HEK293 (cell line): ENCODE measurements around the gene TMEM63B.

Source experiments
- CTCF ChIA-PET: fragments of 350-600 bp; formaldehyde crosslinking; extraction: SDS; loops from one replicate; lab custom pipeline; 2021; ENCODE audit warnings: antibody characterized with exemption; lab: Yijun Ruan, JAX
- POLR2A ChIA-PET: fragments of 300-600 bp; formaldehyde crosslinking; extraction: SDS; loops from one replicate; lab custom pipeline; 2020; ENCODE audit warnings: antibody characterized with exemption, inconsistent platforms; lab: Yijun Ruan, JAX
- H3K27ac ChIP-seq: fragments of 200-500 bp; sonication (Bioruptor generic); 2 replicates; pipeline ENCODE4 v1.5.1; 2014; ENCODE audit warnings: low read depth, low read length, control low read depth, inconsistent platforms; ENCODE audit errors: extremely low read depth
- H3K36me3 ChIP-seq, 2 experiments: fragments of 200-500 bp in 1 of 2; sonication (Bioruptor generic) in 1 of 2; 1 replicate in 1 of 2; 2 replicates in 1 of 2; pipeline ENCODE4 v1.5.1; 2014 to 2017; ENCODE audit warnings: inconsistent platforms in 2 of 2, low read length in 2 of 2; ENCODE audit not compliant: control insufficient read depth in 2 of 2, insufficient read depth in 1 of 2
- H3K4me1 ChIP-seq: fragments of 200-500 bp; sonication (Bioruptor generic); 2 replicates; pipeline ENCODE4 v1.5.1; 2014; ENCODE audit warnings: mild to moderate bottlenecking, low read length, inconsistent platforms; ENCODE audit not compliant: control insufficient read depth, insufficient read depth
- H3K4me3 ChIP-seq: 2 replicates; pipeline ENCODE4 v1.5.1; 2011; ENCODE audit warnings: low read depth, mild to moderate bottlenecking, control low read depth, low read length, moderate library complexity
- H3K9me3 ChIP-seq: fragments of 200-500 bp; sonication (Bioruptor generic); 2 replicates; pipeline ENCODE4 v1.5.1; 2014; ENCODE audit warnings: low read depth, low read length, inconsistent platforms; ENCODE audit not compliant: control insufficient read depth, insufficient read depth
- CTCF ChIP-seq: fragments of 450-650 bp; formaldehyde crosslinking; IDR thresholded peaks from 2 replicates; pipeline ENCODE4 v1.5.1; 2016; ENCODE audit warnings: missing biosample characterization, missing genetic modification characterization
- GFI1B ChIP-seq: fragments of 450-650 bp; formaldehyde crosslinking; IDR thresholded peaks from 2 replicates; pipeline ENCODE4 v1.5.1; 2016; ENCODE audit warnings: missing biosample characterization, missing genetic modification characterization
- PATZ1 ChIP-seq: fragments of 450-650 bp; formaldehyde crosslinking; IDR thresholded peaks from 2 replicates; pipeline ENCODE4 v1.5.1; 2016; ENCODE audit warnings: missing biosample characterization, missing genetic modification characterization
- REPIN1 ChIP-seq: fragments of 450-650 bp; formaldehyde crosslinking; IDR thresholded peaks from 2 replicates; pipeline ENCODE4 v1.5.1; 2017; ENCODE audit warnings: missing biosample characterization, missing genetic modification characterization, low read depth
- SP3 ChIP-seq: fragments of 450-650 bp; formaldehyde crosslinking; IDR thresholded peaks from 2 replicates; pipeline ENCODE4 v1.5.1; 2016; ENCODE audit warnings: missing biosample characterization, missing genetic modification characterization
- ZBTB11 ChIP-seq: fragments of 450-650 bp; formaldehyde crosslinking; conservative IDR thresholded peaks from 2 replicates; pipeline ENCODE4 v1.5.1; 2016; ENCODE audit warnings: low read depth, missing biosample characterization, missing genetic modification characterization
- ZBTB17 ChIP-seq: fragments of 450-650 bp; formaldehyde crosslinking; IDR thresholded peaks from 2 replicates; pipeline ENCODE4 v1.5.1; 2016; ENCODE audit warnings: missing biosample characterization, missing genetic modification characterization
- ZNF146 ChIP-seq: fragments of 450-650 bp; formaldehyde crosslinking; IDR thresholded peaks from 2 replicates; pipeline ENCODE4 v1.5.1; 2016; ENCODE audit warnings: missing biosample characterization, missing genetic modification characterization
- ZNF175 ChIP-seq: fragments of 450-650 bp; formaldehyde crosslinking; IDR thresholded peaks from 2 replicates; pipeline ENCODE4 v1.5.1; 2016; ENCODE audit warnings: missing biosample characterization, missing genetic modification characterization
- ZNF274 ChIP-seq, 2 experiments: fragments of 200-500 bp in 1 of 2; fragments of 450-650 bp in 1 of 2; sonication (Bioruptor generic) in 1 of 2; formaldehyde crosslinking in 1 of 2; IDR thresholded peaks; 2 replicates each; pipeline versions ENCODE4 v1.5.1 to v1.6.1; 2014 to 2016; ENCODE audit warnings: borderline replicate concordance in 1 of 2, inconsistent platforms in 1 of 2, low read length in 1 of 2, missing biosample characterization in 1 of 2, missing genetic modification characterization in 1 of 2
- ZNF37A ChIP-seq: fragments of 450-650 bp; IDR thresholded peaks from 2 replicates; pipeline ENCODE4 v1.5.1; 2018; ENCODE audit warnings: missing biosample characterization, missing genetic modification characterization
- ZNF394 ChIP-seq: fragments of 450-650 bp; formaldehyde crosslinking; IDR thresholded peaks from 2 replicates; pipeline ENCODE4 v1.5.1; 2016; ENCODE audit warnings: missing biosample characterization, missing genetic modification characterization, mild to moderate bottlenecking, moderate library complexity, borderline replicate concordance
- ZNF426 ChIP-seq: fragments of 450-650 bp; formaldehyde crosslinking; IDR thresholded peaks from 2 replicates; pipeline ENCODE4 v1.5.1; 2017; ENCODE audit warnings: missing biosample characterization, missing genetic modification characterization, mild to moderate bottlenecking, inconsistent platforms, moderate library complexity
- ZNF530 ChIP-seq: fragments of 450-650 bp; formaldehyde crosslinking; IDR thresholded peaks from 2 replicates; pipeline ENCODE4 v1.5.1; 2016; ENCODE audit warnings: low read depth, missing biosample characterization, missing genetic modification characterization
- ZNF549 ChIP-seq: fragments of 450-650 bp; IDR thresholded peaks from 2 replicates; pipeline ENCODE4 v1.5.1; 2018; ENCODE audit warnings: missing biosample characterization, missing genetic modification characterization, mild to moderate bottlenecking, inconsistent platforms, moderate library complexity
- ZNF561 ChIP-seq: fragments of 450-650 bp; IDR thresholded peaks from 2 replicates; pipeline ENCODE4 v1.5.1; 2018; ENCODE audit warnings: missing biosample characterization, missing genetic modification characterization, borderline replicate concordance
- ZNF600 ChIP-seq: fragments of 450-650 bp; formaldehyde crosslinking; IDR thresholded peaks from 2 replicates; pipeline ENCODE4 v1.5.1; 2016; ENCODE audit warnings: missing biosample characterization, missing genetic modification characterization
- ZNF629 ChIP-seq: fragments of 450-650 bp; formaldehyde crosslinking; IDR thresholded peaks from 2 replicates; pipeline ENCODE4 v1.5.1; 2017; ENCODE audit warnings: missing biosample characterization, missing genetic modification characterization
- ZNF701 ChIP-seq: fragments of 450-650 bp; formaldehyde crosslinking; IDR thresholded peaks from 2 replicates; pipeline ENCODE4 v1.5.1; 2016; ENCODE audit warnings: missing biosample characterization, missing genetic modification characterization
- ZNF768 ChIP-seq: fragments of 450-650 bp; formaldehyde crosslinking; IDR thresholded peaks from 2 replicates; pipeline ENCODE4 v1.5.1; 2018; ENCODE audit warnings: missing biosample characterization, mild to moderate bottlenecking, missing genetic modification characterization
- ZSCAN4 ChIP-seq: fragments of 450-650 bp; formaldehyde crosslinking; IDR thresholded peaks from 2 replicates; pipeline ENCODE4 v1.5.1; 2017; ENCODE audit warnings: missing biosample characterization, missing genetic modification characterization

The TMEM63B gene

GRCh38 chr6:44100088-44100550 lies 27.2 kb upstream of the TMEM63B start:
- POLR2A ChIA-PET = interaction anchor here (0.6 to 2.0 kb wide), 3 partner anchors 15 to 139 kb away, joined by 4 to 5 read pairs (median 4); partner anchors contain the start of genes MRPL14 and TMEM63B
- no peak overlapping the region for H3K4me3 ChIP-seq
- peaks cover 14 to 54% of the 10 kb centered on the region in 2 experiments; a peak in 2 of 3 replicates for H3K36me3 ChIP-seq
- H3K9me3 ChIP-seq = no peaks in the 10 kb centered on the region
- TF ChIP-seq GFI1B (tag by site-specific recombination) (no peak), ZNF394 (peak; percentile 42; the same call in 1 of the 2 replicates), CTCF (0 out of 2 replicates have a peak, but pooled peaks have one; percentile 14), ZNF600 (peak; percentile 76), ZNF561 (tag by site-specific recombination) (no peak)
- TF ChIP-seq, all 188 proteins: peak for 3
- Histone ChIP-seq H3K4me1 (no peaks in the 10 kb centered on the region), H3K27ac (no peak overlapping the region)
- CTCF ChIA-PET = interaction anchor here (0.6 to 4.6 kb wide), 25 partner anchors 11 to 767 kb away, joined by 3 to 54 read pairs (median 4); no protein-coding TSS in a partner anchor

GRCh38 chr6:44101832-44102231 lies 25.5 kb upstream of the TMEM63B start:
- POLR2A ChIA-PET = interaction anchor here (0.8 kb wide), 1 partner anchor 15 kb away, joined by 3 read pairs; no protein-coding TSS in a partner anchor
- no peak overlapping the region for H3K27ac ChIP-seq
- CTCF ChIA-PET = interaction anchor here (1.5 to 1.8 kb wide), 2 partner anchors 11 to 133 kb away, joined by 5 to 8 read pairs; no protein-coding TSS in a partner anchor
- H3K36me3 ChIP-seq = peaks cover 19 to 66% of the 10 kb centered on the region in 2 experiments; a peak in 2 of 3 replicates
- H3K4me1 ChIP-seq = 0 out of 2 replicates have a peak, but pooled peaks cover 4% of the 10 kb centered on the region
- no peak for TF ChIP-seq REPIN1
- TF ChIP-seq ZNF629 (tag by site-specific recombination) = no peak
- TF ChIP-seq ZNF701 (tag by site-specific recombination) = no peak
- TF ChIP-seq ZSCAN4 (tag by site-specific recombination) = no peak
- TF ChIP-seq ZBTB17 (tag by site-specific recombination) = no peak
- no peak for TF ChIP-seq ZNF37A
- TF ChIP-seq ZNF530 (tag by site-specific recombination) = no peak
- no peak for TF ChIP-seq ZNF426 (tag by site-specific recombination)
- TF ChIP-seq SP3 (tag by site-specific recombination) = no peak
- no peak for TF ChIP-seq ZNF549 (tag by site-specific recombination)
- TF ChIP-seq ZNF146 (tag by site-specific recombination) = no peak
- TF ChIP-seq ZNF274 (IDR thresholded peaks at IDR 0.05; ENCODE audit: low read length) = no peak
- TF ChIP-seq ZNF274 (tag by site-specific recombination; IDR thresholded peaks at IDR 0.05; ENCODE audit: borderline replicate concordance) = no peak
- no peak for TF ChIP-seq ZNF175 (tag by site-specific recombination)
- no peak for TF ChIP-seq ZNF768
- H3K4me3 ChIP-seq = no peak overlapping the region
- H3K9me3 ChIP-seq = no peaks in the 10 kb centered on the region

GRCh38 chr6:44102527-44102926 lies 24.8 kb upstream of the TMEM63B start:
- ChIA-PET CTCF (interaction anchor here (0.7 to 1.8 kb wide), 5 partner anchors 10 to 132 kb away, joined by 3 to 8 read pairs (median 4); no protein-coding TSS in a partner anchor), POLR2A (no interaction called here)
- Histone ChIP-seq H3K9me3 (no peaks in the 10 kb centered on the region), H3K4me3 (no peak overlapping the region), H3K4me1 (0 out of 2 replicates have a peak, but pooled peaks cover 4% of the 10 kb centered on the region), H3K36me3 (peaks cover 20 to 70% of the 10 kb centered on the region in 2 experiments; a peak in 2 of 3 replicates), H3K27ac (no peak overlapping the region)
- no peak for TF ChIP-seq ZBTB11 (tag by site-specific recombination)
- TF ChIP-seq PATZ1 (tag by site-specific recombination) = no peak
